GM04504 (cell line): ENCODE data around the gene WHRN.
A peak's percentile ranks its signal among the peaks of the same experiment; 100 is the strongest.

ENCODE experiments used
- DNase-seq: peaks from one replicate; pipeline ENCODE4 v3.0.0-alpha.2; 2012; ENCODE audit warnings: low read depth

WHRN gene

DNA sequence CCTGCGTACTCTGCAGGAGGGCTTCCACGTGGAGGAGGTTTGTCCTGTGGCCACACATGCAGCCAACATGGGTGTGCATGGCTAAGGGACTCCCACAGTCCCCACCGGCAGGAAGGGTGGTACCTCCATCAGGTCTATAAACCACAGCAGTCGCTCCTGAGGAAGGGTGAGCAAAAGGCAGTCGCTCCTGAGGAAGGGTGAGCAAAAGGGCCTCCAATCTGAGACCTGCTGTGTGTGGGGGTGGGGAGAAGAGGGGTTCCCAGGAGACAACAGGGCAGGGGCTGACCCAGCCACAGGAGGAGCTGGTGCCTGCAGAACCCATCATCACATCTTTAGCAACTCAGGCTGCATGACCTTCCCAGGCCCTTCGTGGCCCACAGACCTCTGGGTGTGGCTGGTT lies 87.2 kb downstream of the WHRN start:
- DNase-seq = no peak

DNA sequence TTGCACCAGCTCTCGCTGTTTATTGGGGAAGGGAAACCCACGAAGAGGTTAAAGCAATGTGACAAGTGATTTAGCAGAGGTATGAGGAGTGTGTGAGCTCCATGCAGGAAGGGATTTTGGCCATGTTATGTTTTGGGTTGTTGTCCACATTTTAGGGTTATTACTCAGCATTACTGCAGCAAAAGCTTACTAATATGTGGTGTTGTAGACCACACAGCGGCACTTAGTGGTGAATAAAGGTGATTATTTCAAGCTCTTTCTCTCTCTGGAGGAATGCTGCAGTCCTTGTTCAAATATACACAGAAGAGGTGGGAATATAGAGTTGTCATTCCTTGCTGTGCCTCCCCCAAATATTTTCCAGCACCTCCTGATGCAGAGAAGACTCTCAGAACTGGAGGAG lies 87.8 kb downstream of the WHRN start:
- no peak for DNase-seq

- no peak for DNase-seq
Observed at GRCh38 chr9:114416906-114417305, 88.4 kb downstream of the WHRN start.

DNA sequence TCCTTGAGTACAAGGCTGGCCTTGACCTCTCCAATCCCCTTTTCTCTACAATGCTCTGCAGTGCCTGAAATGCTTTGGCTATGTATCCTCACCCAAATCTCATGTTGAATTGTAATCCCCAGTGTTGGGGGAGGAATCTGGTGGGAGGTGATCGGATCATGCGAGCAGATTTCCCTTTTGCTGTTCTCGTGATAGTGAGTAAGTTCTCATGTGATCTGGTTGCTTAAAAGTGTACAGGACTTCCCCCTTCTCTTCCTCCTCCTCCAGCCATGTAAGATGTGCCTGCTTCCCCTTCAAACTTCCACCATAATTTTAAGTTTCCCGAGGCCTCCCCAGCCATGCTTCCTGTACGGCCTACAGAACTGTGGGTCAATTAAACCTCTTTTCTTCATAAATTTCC lies 89.0 kb downstream of the WHRN start:
- no peak for DNase-seq

DNA sequence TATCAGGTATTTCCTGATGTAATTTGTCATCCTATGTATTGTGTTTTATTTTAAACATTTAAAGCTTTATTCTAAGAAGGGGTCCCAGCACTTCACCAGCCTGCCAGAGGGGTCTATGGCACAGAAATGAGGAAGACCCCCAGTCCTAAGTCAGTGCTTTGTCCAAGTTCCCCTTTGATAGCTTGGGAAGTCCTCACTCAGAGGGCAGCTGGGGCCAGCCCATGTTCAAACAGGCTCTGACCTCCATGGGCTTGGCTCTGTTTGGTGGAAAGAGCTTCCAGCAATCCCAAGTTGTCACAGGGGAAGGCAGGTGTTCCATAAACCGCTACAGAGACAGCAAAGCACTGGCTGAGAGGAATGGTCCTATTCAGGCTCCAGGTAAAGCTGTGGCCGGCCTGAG lies 90.9 kb downstream of the WHRN start:
- no peak for DNase-seq

GRCh38 chr9:114413861-114414301 lies 91.4 kb downstream of the WHRN start:
- no peak for DNase-seq

- no peak for DNase-seq
Observed at GRCh38 chr9:114412048-114412683, 93.1 kb downstream of the WHRN start.

DNA sequence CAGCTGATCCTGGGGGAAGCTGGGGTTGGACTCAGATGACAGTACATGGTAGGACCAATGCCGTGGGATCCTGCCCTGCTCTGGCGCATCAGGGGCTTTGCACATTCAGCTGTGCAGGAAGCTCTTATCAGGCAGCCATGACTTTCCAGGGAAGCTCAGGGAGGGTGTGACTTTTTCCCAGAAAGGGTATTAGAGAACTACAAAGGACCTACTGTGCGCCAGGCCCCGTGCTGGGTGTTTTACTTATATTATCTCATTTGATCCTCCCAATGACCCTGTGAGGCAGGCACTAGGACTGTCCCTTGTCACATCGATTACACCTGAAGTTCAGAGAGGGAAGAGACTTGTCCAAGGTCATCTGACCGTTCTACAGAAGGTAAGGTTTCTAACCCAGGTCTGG lies 93.8 kb downstream of the WHRN start:
- no peak for DNase-seq

- no peak for DNase-seq
Observed at GRCh38 chr9:114410910-114411309, 94.4 kb downstream of the WHRN start.

DNA sequence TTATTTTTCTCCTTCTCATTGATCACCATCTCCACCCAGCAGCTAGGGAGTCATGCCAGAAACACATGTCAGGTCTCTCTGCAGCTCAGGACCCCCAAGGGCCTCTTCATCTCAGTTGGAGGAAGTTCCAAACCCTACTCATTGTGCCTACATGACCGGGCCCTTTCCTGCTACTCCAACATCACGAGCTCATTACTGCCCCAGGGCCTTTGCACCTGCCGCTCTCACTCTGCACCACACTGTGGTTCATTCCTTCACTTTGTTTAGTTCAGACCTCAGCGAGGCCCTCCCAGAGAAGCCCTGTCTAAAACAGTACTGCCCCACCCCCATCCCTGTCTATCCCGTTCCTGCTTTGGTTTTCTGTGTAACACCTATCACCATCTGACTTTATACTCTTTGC lies 95.4 kb downstream of the WHRN start:
- DNase-seq = no peak

DNA sequence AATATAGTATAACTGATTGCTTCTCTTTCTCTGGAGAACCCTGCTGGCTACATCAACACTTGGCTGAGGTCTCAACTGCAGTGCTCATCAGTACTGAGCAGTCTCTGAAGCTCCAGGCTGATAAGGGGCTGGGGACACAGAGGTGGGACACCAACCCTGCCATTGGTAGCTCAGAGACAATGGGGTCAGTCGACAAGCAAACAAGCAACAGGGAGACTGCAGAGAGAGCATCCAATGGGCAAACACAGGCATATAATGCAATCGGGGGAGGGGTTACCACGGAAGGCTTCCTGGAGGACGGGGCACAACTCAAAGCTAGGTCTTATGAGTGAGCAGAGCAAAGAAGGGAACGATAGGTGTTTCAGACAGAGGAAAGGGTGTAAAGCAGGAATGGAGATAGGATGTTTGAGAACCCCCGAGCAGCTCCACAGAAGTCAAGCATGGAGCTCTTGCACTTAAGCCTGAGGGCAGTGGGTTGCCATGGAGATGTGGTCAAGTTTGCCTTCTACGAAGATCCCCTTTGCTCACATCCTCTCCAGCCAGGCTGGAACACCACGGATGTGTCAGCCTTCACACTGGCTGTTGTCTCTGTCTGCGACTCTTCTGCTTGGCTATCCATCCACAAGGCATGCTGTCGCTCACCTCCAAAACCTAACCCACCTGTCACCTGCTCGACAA lies 96.0 kb downstream of the WHRN start:
- no peak for DNase-seq

DNA sequence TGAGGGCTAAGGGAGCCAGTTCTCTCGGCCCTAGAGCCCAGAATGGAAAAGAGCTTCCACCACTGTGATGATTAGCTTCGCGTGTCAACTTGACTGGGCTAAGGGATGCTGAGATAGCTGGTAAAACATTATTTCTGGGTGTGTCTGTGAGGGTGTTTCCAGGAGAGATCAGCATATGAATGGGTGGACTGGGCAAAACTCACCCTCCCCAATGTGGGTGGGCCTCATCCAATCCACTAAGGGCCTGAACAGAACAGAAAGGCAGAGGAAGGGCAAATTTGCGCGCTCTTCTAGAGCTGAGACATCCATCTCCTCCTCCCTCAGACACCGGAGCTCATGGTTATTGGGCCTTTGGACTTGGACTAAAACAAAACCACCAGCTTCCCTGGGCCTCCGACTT lies 96.6 kb downstream of the WHRN start:
- DNase-seq = no peak

- DNase-seq = no peak
Observed at GRCh38 chr9:114407889-114408288, 97.4 kb downstream of the WHRN start.

GRCh38 chr9:114406441-114406840 lies 98.8 kb downstream of the WHRN start:
- DNase-seq = no peak

DNA sequence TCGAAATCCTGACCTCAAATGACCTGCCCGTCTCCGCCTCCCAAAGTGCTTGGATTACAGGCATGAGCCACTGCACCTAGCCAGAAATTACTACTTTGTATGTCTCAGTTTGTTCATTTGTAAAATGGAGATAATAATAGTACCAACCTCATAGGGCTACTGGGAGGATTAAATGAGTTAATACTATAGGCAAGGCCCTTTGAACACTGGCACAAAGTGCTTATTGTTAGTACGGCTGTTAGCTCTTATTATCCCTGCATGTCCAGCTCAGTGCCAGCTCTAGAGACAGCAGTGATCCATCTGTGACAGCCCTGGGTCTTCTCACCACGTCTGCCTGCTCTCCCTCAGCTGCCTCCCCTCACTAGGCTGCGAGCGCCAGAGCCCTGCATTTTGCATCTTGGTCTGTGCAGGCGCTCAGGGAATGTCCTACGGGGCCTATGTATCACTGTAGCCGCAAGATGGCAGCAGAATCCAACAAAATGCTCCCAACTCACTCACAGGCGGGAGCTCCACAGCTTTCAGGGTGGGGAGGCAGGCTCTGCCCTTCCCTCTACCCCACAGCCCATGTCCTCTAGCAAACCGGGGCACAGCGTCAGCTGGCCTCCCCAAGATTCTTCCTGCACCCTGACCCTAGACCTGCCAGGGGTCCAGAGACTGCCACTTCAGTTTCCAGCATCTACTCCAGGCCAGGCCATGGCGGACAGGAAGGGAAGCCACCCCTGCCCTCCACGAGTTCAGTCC lies 99.8 kb downstream of the WHRN start:
- DNase-seq = peak; percentile 54

GRCh38 chr9:114404531-114404930 lies 100.7 kb downstream of the WHRN start:
- no peak for DNase-seq

DNA sequence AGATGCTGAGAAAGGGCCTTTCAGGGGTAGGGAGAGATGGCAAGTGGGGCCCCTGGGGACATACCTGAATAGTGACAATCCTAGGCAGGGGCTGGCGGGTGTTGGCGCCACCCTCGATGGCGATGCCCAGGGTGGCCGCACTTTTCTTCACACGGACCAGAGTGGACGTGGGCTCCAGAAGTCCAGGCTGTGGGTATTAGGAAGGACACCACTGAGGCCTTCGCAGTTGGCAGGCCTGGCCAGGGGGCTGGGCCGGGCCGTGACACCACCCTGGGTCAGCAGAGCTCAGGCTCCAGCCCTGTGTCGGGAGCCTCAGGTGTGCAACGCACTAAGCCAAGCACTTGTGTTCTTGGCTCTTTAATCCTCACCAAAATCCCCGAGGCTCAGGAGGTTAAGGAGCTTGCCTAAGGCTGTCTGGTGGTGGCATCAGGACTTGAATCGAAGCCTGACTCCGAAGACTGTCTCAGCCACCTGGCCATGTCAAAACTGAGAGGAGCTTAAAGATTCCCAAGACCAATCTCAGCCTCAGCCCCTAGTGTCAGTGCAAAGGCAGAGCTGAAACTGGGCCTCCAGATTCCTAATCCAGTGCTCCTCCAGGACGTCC lies 102.0 kb downstream of the WHRN start:
- DNase-seq = no peak

DNA sequence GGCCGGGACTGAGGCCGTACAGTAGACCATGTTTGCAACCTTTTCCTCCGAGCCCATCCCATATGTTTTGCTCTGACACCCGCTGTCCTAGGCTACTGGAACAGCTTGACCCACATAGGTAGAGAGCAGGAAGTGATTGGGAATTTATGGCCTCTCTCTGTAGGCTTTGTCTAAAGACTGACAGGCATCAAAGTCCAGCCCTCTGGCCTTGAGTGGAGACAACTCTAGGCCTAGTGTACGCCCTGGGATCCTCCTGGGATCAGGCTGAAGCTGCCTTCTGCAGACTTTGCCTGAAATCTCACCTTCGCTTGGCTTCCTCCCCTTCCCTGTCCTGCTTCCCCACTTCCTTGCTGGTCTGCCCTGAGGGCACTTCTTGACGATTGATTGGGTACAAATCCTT lies 103.9 kb downstream of the WHRN start:
- no peak for DNase-seq

- no peak for DNase-seq
Observed at GRCh38 chr9:114400772-114401171, 104.5 kb downstream of the WHRN start.

DNA sequence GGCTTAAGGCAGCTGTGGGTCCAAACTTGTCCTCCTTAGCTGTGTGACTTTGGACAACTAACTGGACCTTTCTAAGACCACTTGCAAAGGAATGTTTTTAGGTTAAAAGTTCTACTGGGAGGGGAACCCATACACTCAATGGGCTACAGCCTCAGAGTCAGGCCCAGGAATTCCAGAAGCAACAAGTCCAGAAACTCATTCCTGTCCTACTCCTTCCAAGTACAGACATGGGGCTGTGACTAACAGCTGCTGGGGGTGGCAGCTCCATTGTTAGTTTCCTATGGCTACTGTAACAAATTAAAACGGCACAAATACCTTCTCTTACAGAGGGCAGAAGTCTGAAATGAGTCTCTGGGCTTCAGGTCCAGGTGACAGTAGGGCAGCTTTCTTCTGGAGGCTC lies 105.1 kb downstream of the WHRN start:
- DNase-seq = no peak

DNA sequence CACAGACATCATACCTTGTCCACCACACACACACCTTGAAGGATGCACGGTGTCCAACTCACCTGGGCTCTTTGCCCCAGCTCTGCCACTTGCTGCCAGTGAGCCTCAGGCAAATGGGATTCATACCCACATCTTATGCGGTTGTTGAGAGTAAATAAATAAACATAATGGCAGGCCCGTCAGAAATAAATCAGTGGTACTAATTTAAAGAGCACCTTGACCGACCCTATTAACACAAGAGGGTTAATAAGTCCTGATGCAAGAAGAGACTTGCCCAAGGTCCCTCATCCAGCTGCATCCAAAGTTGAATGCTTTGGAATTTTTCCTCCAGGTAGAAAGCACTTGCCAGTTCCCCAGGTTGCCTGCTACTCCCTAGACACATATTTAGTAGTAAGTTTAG lies 105.9 kb downstream of the WHRN start:
- DNase-seq = no peak

- DNase-seq = peak; percentile 86
Observed at GRCh38 chr9:114397848-114398605, 107.2 kb downstream of the WHRN start.
